SK-N-SH treated with all-trans-retinoic acid at 6 μM for 48 hours (cell line): Measurements from ENCODE around the gene NKTR.

Experiments used
- ATAC-seq: fragments of 200-7000 bp; cut with Tn5 transposase; 3 replicates; pipeline ENCODE4 v1.9.1; 2020; ENCODE audit warnings: mild to moderate bottlenecking, moderate library complexity
- ARNTL ChIP-seq: fragments of 450-650 bp; formaldehyde crosslinking; IDR thresholded peaks from 2 replicates; pipeline ENCODE4 v1.5.0; 2020; ENCODE audit warnings: low read depth, mild to moderate bottlenecking, moderate library complexity, borderline replicate concordance
- BACH2 ChIP-seq: fragments of 250-450 bp; sonication (Bioruptor Pico); IDR thresholded peaks from 2 replicates; pipeline ENCODE4 v1.9.0; 2021; ENCODE audit warnings: mild to moderate bottlenecking, borderline replicate concordance
- CSDC2 ChIP-seq: fragments of 250-450 bp; sonication (Bioruptor Pico); IDR thresholded peaks from 2 replicates; pipeline ENCODE4 v1.5.0; 2020; ENCODE audit warnings: mild to moderate bottlenecking, moderate library complexity
- GLIS3 ChIP-seq: fragments of 250-450 bp; sonication (Bioruptor Pico); IDR thresholded peaks from 2 replicates; pipeline ENCODE4 v1.5.0; 2020; ENCODE audit warnings: mild to moderate bottlenecking, moderate library complexity
- ISL1 ChIP-seq: fragments of 250-450 bp; sonication (Bioruptor Pico); IDR thresholded peaks from 2 replicates; pipeline ENCODE4 v2.1.2; 2022; ENCODE audit warnings: mild to moderate bottlenecking, moderate library complexity
- POU6F1 ChIP-seq: fragments of 250-450 bp; sonication (Bioruptor Pico); IDR thresholded peaks from 2 replicates; pipeline ENCODE4 v1.8.0; 2021; ENCODE audit warnings: low read depth, mild to moderate bottlenecking, moderate library complexity, borderline replicate concordance
- PPARA ChIP-seq: fragments of 250-450 bp; sonication (Bioruptor Pico); IDR thresholded peaks from 2 replicates; pipeline ENCODE4 v1.5.0; 2020; ENCODE audit warnings: mild to moderate bottlenecking, borderline replicate concordance
- RARB ChIP-seq: fragments of 250-450 bp; sonication (Bioruptor Pico); IDR thresholded peaks from 2 replicates; pipeline ENCODE4 v1.8.0; 2021; ENCODE audit warnings: mild to moderate bottlenecking, moderate library complexity
- SNAI2 ChIP-seq: fragments of 250-450 bp; sonication (Bioruptor Pico); IDR thresholded peaks from 2 replicates; pipeline ENCODE4 v1.5.0; 2020; ENCODE audit warnings: mild to moderate bottlenecking, moderate library complexity
- TCF4 ChIP-seq: fragments of 250-450 bp; sonication (Bioruptor Pico); IDR thresholded peaks from 2 replicates; pipeline ENCODE4 v1.8.0; 2021; ENCODE audit warnings: mild to moderate bottlenecking, moderate library complexity, borderline replicate concordance
- TOX ChIP-seq: fragments of 250-450 bp; sonication (Bioruptor Pico); IDR thresholded peaks from 2 replicates; pipeline ENCODE4 v1.8.0; 2021; ENCODE audit warnings: mild to moderate bottlenecking, moderate library complexity, borderline replicate concordance
- ZC3H10 ChIP-seq: fragments of 250-450 bp; sonication (Bioruptor Pico); IDR thresholded peaks from 2 replicates; pipeline ENCODE4 v1.5.1; 2021; ENCODE audit warnings: mild to moderate bottlenecking, moderate library complexity
- ZFP3 ChIP-seq: fragments of 250-450 bp; sonication (Bioruptor Pico); IDR thresholded peaks from 2 replicates; pipeline ENCODE4 v1.5.0; 2020; ENCODE audit warnings: mild to moderate bottlenecking, moderate library complexity
- ZFP30 ChIP-seq: fragments of 450-650 bp; formaldehyde crosslinking; IDR thresholded peaks from 2 replicates; pipeline ENCODE4 v1.5.0; 2022; ENCODE audit warnings: mild to moderate bottlenecking, moderate library complexity
- ZNF70 ChIP-seq: fragments of 450-650 bp; formaldehyde crosslinking; IDR thresholded peaks from 2 replicates; pipeline ENCODE4 v1.5.0; 2020; ENCODE audit warnings: mild to moderate bottlenecking, moderate library complexity
- ZNF8 ChIP-seq: fragments of 450-650 bp; formaldehyde crosslinking; IDR thresholded peaks from 2 replicates; pipeline ENCODE4 v1.5.0; 2020; ENCODE audit warnings: mild to moderate bottlenecking, moderate library complexity
- TF ChIP-seq, protein P1 (sequence below): fragments of 250-450 bp; sonication (Bioruptor Pico); IDR thresholded peaks from 2 replicates; pipeline ENCODE4 v1.5.1; 2021; ENCODE audit warnings: mild to moderate bottlenecking, moderate library complexity
- TF ChIP-seq, protein P2 (sequence below): fragments of 250-450 bp; sonication (Bioruptor Pico); IDR thresholded peaks from 2 replicates; pipeline ENCODE4 v1.8.0; 2020; ENCODE audit warnings: mild to moderate bottlenecking, moderate library complexity, borderline replicate concordance

NKTR gene

GRCh38 chr3:42658091-42658770, 57.7 kb downstream of the NKTR start:
- TF ChIP-seq ZNF8 (no peak), TCF4 (CRISPR knock-in tag) (no peak), CSDC2 (CRISPR knock-in tag) (no peak), TOX (CRISPR knock-in tag) (no peak), BACH2 (CRISPR knock-in tag) (no peak), POU6F1 (CRISPR knock-in tag) (no peak)

DNA sequence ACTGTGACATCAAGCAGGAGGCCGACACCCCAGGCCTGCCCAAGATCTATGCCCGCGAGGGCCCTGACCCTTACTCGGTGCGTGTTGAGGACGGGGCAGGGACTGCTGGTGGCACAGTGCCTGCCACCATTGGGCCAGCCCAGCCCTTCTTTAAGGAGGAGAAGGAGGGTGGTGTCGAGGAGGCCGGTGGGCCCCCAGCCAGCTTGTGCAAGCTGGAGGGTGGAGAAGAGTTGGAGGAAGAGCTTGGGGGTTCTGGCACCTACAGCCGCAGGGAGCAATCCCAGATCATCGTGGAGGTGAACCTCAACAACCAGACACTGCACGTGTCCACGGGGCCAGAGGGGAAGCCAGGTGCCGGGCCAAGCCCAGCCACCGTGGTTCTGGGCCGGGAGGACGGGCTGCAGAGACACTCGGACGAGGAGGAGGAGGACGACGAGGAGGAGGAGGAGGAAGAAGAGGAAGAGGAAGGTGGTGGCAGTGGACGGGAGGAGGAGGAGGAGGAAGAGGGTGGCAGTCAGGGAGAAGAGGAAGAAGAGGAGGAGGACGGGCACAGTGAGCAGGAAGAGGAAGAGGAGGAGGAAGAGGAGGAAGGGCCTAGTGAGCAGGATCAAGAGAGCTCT, 58.4 kb downstream of the NKTR start:
- ATAC-seq, result no peak
- TF ChIP-seq ARNTL (CRISPR knock-in tag), result no peak

More at GRCh38 chr3:42658091-42658770, 57.7 kb downstream of the NKTR start:
- no peak for ATAC-seq

GRCh38 chr3:42659451-42660130, 59.1 kb downstream of the NKTR start:
- ATAC-seq, result no peak
- TF ChIP-seq ZFP30 (CRISPR knock-in tag) (no peak), ISL1 (CRISPR knock-in tag) (no peak), SNAI2 (CRISPR knock-in tag) (no peak), ZC3H10 (CRISPR knock-in tag) (no peak), ZNF70 (CRISPR knock-in tag) (no peak), RARB (no peak), POU6F1 (CRISPR knock-in tag) (no peak), PPARA (CRISPR knock-in tag) (no peak)
- TF ChIP-seq, protein P1, sequence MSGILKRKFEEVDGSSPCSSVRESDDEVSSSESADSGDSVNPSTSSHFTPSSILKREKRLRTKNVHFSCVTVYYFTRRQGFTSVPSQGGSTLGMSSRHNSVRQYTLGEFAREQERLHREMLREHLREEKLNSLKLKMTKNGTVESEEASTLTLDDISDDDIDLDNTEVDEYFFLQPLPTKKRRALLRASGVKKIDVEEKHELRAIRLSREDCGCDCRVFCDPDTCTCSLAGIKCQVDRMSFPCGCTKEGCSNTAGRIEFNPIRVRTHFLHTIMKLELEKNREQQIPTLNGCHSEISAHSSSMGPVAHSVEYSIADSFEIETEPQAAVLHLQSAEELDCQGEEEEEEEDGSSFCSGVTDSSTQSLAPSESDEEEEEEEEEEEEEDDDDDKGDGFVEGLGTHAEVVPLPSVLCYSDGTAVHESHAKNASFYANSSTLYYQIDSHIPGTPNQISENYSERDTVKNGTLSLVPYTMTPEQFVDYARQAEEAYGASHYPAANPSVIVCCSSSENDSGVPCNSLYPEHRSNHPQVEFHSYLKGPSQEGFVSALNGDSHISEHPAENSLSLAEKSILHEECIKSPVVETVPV, result no peak

- no peak for TF ChIP-seq ZNF8
- ATAC-seq, result no peak
These were observed 59.7 kb downstream of the NKTR start for GRCh38 chr3:42660131-42660715.

DNA sequence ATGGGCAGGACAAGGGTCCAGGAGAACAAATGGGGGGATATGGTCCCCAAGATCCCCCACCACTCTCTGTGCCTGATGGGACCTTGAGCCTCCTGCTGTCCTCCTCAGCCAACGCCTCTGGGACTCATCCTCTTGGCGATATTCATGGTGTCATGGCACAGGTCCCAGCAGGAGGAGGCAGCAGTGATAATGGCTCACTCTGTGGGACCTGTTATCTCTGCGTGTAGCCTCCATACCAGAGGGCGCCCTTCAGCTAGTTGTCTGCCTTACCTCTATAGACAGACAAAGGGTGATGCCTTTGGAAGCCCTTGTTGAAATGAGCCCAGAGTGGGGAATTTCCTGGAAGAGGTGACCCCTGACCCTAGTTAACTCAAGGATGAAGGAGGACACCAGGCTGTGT, 60.4 kb downstream of the NKTR start:
- ATAC-seq, result no peak
- no peak for TF ChIP-seq ZNF8
- TF ChIP-seq TOX (CRISPR knock-in tag), result no peak
- TF ChIP-seq ZFP3 (CRISPR knock-in tag), result no peak
- no peak for TF ChIP-seq TCF4 (CRISPR knock-in tag)
- TF ChIP-seq, protein P2, sequence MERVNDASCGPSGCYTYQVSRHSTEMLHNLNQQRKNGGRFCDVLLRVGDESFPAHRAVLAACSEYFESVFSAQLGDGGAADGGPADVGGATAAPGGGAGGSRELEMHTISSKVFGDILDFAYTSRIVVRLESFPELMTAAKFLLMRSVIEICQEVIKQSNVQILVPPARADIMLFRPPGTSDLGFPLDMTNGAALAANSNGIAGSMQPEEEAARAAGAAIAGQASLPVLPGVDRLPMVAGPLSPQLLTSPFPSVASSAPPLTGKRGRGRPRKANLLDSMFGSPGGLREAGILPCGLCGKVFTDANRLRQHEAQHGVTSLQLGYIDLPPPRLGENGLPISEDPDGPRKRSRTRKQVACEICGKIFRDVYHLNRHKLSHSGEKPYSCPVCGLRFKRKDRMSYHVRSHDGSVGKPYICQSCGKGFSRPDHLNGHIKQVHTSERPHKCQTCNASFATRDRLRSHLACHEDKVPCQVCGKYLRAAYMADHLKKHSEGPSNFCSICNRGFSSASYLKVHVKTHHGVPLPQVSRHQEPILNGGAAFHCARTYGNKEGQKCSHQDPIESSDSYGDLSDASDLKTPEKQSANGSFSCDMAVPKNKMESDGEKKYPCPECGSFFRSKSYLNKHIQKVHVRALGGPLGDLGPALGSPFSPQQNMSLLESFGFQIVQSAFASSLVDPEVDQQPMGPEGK, result no peak
- TF ChIP-seq, protein P1, result no peak
- no peak for TF ChIP-seq ARNTL (CRISPR knock-in tag)
- TF ChIP-seq PPARA (CRISPR knock-in tag), result no peak
- no peak for TF ChIP-seq POU6F1 (CRISPR knock-in tag)
- no peak for TF ChIP-seq ZC3H10 (CRISPR knock-in tag)
- TF ChIP-seq GLIS3 (CRISPR knock-in tag), result no peak
- TF ChIP-seq ZFP30 (CRISPR knock-in tag), result no peak
